Memory B cell (primary cell): Measurements from ENCODE around the gene WDR91.

Source experiments
- ATAC-seq: fragments of 150-1000 bp; cut with Tn5 transposase; 2 replicates; pipeline ENCODE4 v1.10.0; 2021; ENCODE audit warnings: low read depth, mild to moderate bottlenecking, moderate library complexity
- DNase-seq, 2 donors: peaks; one replicate each; pipeline ENCODE4 v3.0.0; 2022; ENCODE audit warnings: low spot score in 2 of 2
- H3K27ac Mint-ChIP-seq: one replicate; pipeline ENCODE4 v1.8.0; 2022; ENCODE audit warnings: mild to moderate bottlenecking, moderate library complexity, mixed read lengths
- H3K27me3 Mint-ChIP-seq: one replicate; pipeline ENCODE4 v1.8.0; 2022; ENCODE audit warnings: mixed read lengths
- H3K36me3 Mint-ChIP-seq: one replicate; pipeline ENCODE4 v1.8.0; 2022; ENCODE audit warnings: mild to moderate bottlenecking, mixed read lengths
- H3K4me1 Mint-ChIP-seq: one replicate; pipeline ENCODE4 v1.8.0; 2022; ENCODE audit warnings: mixed read lengths
- H3K4me3 Mint-ChIP-seq: one replicate; pipeline ENCODE4 v1.8.0; 2022; ENCODE audit warnings: mild to moderate bottlenecking, moderate library complexity, mixed read lengths
- H3K9me3 Mint-ChIP-seq: one replicate; pipeline ENCODE4 v1.8.0; 2022; ENCODE audit warnings: mixed read lengths

WDR91 gene

GRCh38 chr7:135197906-135198655 is 13.2 kb downstream of the WDR91 start:
- ATAC-seq: no peak
- no peak overlapping the region for H3K27ac Mint-ChIP-seq
- peaks cover 45% of the 10 kb centered on the region for H3K36me3 Mint-ChIP-seq
- no peak overlapping the region for H3K4me3 Mint-ChIP-seq
- no peak for DNase-seq
- no peaks in the 10 kb centered on the region for H3K27me3 Mint-ChIP-seq
- H3K9me3 Mint-ChIP-seq: no peaks in the 10 kb centered on the region
- H3K4me1 Mint-ChIP-seq: peaks cover 5% of the 10 kb centered on the region

GRCh38 chr7:135197343-135197742 is 14.0 kb downstream of the WDR91 start:
- peaks cover 49% of the 10 kb centered on the region for H3K36me3 Mint-ChIP-seq
- peaks cover 4% of the 10 kb centered on the region for H3K4me1 Mint-ChIP-seq
- DNase-seq (no peak), ATAC-seq (no peak)
- H3K27me3 Mint-ChIP-seq: no peaks in the 10 kb centered on the region
- no peaks in the 10 kb centered on the region for H3K9me3 Mint-ChIP-seq
- H3K27ac Mint-ChIP-seq: no peak overlapping the region
- H3K4me3 Mint-ChIP-seq: no peak overlapping the region

DNA sequence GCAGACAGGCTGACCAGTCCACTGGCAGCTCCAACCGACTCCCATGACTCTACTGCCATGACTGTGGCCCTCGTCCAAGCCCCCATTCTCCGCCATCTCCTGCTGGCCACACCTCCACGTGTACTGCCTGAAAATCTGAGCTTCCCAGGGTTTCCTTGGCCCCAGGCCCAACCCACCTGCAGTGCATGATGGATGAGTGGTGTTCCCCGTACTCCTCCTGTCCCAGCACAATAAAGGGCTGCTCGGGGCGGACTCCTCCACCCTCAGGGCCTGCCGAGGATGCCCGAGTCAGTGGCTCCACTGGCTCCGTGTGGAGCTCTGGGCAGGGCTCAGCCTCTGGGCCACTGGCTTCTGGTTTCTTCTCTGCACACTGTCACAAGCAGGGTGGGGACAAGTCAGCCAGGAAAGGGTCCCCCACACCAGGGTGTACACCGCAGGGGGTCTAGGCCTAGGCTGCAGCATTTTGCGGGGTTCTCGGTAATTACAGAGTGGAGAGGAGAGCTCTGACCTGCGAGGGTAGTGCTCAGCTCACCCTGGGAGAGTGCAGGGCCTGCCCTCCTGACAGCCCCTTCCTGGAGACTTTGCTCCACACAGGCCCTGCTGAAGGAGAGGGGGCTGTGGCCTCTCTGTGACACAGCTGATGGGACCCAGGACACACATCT is 15.2 kb downstream of the WDR91 start:
- no peak for DNase-seq
- peaks cover 49% of the 10 kb centered on the region for H3K36me3 Mint-ChIP-seq
- no peak overlapping the region for H3K4me3 Mint-ChIP-seq
- ATAC-seq: no peak
- no peaks in the 10 kb centered on the region for H3K9me3 Mint-ChIP-seq
- no peak overlapping the region for H3K27ac Mint-ChIP-seq
- no peaks in the 10 kb centered on the region for H3K27me3 Mint-ChIP-seq
- no peaks in the 10 kb centered on the region for H3K4me1 Mint-ChIP-seq

- Mint-ChIP-seq H3K4me1 (peaks cover 6% of the 10 kb centered on the region), H3K27ac (no peak overlapping the region), H3K36me3 (peaks cover 49% of the 10 kb centered on the region), H3K9me3 (no peaks in the 10 kb centered on the region), H3K27me3 (no peaks in the 10 kb centered on the region), H3K4me3 (no peak overlapping the region)
- no peak for DNase-seq
- no peak for ATAC-seq
These were observed 16.2 kb downstream of the WDR91 start for GRCh38 chr7:135195156-135195555.

DNA sequence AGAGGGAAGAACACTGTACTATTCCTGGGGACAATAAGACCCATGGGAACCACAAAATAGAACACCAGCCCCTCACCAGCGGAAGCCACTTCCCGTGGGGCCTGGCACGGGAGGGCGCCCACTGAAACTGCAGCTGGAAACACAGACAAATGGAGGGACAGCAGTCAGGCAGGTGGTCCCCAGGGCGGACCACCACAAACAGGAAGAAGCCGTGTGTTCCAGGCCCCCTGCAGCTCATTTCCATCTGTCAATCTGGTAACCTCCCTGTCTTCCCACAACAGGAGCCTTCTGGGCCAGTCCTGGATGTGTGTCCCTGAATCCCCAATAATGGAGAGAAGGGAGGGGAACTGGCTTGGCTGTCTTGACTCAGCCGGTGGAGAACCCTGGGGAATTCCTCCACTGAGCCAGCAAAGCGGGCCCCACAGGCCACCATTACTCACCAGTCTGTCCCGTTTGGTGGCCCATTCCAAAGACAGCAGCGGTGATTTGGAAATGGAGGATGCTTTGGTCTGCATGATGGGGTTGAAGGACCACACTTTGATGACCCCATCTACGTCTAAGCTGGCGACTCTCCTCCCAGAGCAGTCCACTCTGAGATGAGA is 16.7 kb downstream of the WDR91 start:
- peaks cover 51% of the 10 kb centered on the region for H3K36me3 Mint-ChIP-seq
- no peaks in the 10 kb centered on the region for H3K9me3 Mint-ChIP-seq
- peaks cover 7% of the 10 kb centered on the region for H3K4me1 Mint-ChIP-seq

DNA sequence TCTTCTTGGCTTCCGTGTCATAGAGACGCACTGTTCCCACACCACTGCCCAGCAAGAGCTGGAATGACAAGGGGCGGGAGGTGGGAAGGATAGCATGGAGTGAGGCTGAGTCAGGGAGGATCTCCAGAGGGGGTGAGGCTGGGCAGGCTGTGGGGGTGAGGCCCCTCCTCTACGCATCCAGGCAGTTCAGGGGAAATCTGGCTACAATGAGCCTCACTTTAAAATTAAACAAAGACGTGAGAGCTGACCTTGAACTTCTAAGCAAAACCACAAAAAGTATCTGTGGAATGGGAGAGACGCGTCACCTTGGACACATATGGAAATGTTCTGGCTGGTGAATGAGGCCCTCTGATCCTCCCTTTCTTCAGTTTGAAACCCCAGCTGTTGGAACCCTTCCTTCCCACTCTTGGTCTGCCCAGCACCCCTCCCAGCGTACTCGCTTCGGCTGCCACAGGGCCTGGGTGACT is 17.7 kb downstream of the WDR91 start:
- ATAC-seq (no peak), DNase-seq (no peak)
- Mint-ChIP-seq H3K4me3 (no peak overlapping the region), H3K27ac (peak overlapping the region; percentile 60), H3K36me3 (peaks cover 51% of the 10 kb centered on the region), H3K9me3 (no peaks in the 10 kb centered on the region), H3K27me3 (no peaks in the 10 kb centered on the region), H3K4me1 (peaks cover 12% of the 10 kb centered on the region)

More for the DNA sequence above, 16.7 kb downstream of the WDR91 start:
- no peaks in the 10 kb centered on the region for H3K27me3 Mint-ChIP-seq
- no peak overlapping the region for H3K4me3 Mint-ChIP-seq
- ATAC-seq (no peak), DNase-seq (no peak)
- H3K27ac Mint-ChIP-seq: no peak overlapping the region

- Mint-ChIP-seq H3K4me1 (peaks cover 13% of the 10 kb centered on the region), H3K4me3 (no peak overlapping the region), H3K36me3 (peaks cover 54% of the 10 kb centered on the region), H3K9me3 (no peaks in the 10 kb centered on the region), H3K27ac (peak overlapping the region; percentile 60), H3K27me3 (no peaks in the 10 kb centered on the region)
- ATAC-seq (no peak), DNase-seq (no peak)
These were observed 18.3 kb downstream of the WDR91 start for GRCh38 chr7:135192914-135193536.

GRCh38 chr7:135190703-135191102 is 20.6 kb downstream of the WDR91 start:
- ATAC-seq (no peak), DNase-seq (no peak)
- Mint-ChIP-seq H3K4me1 (peaks cover 14% of the 10 kb centered on the region), H3K4me3 (no peak overlapping the region), H3K9me3 (no peaks in the 10 kb centered on the region), H3K27me3 (no peaks in the 10 kb centered on the region), H3K36me3 (peaks cover 58% of the 10 kb centered on the region), H3K27ac (peak overlapping the region; percentile 4)

DNA sequence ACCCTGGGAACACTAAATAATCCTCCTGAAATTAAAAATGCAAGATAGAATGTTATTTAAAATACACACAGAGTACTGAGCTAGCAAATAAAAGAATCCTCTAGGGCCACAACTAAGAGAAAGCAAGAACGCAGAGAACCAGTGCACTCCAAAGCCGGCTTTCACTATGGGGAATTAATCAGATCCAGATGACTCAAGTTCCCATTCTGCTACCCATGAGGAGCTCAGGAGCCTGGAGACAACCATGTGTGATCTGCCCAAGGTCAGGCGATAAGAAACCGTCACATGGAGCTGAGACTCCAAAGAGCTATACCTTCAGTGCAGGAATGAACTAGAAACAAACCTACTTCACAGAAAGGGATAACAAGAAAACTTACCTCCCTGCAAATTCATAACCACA is 21.4 kb downstream of the WDR91 start:
- no peak for ATAC-seq
- Mint-ChIP-seq H3K9me3 (no peaks in the 10 kb centered on the region), H3K36me3 (peaks cover 60% of the 10 kb centered on the region), H3K4me3 (no peak overlapping the region), H3K27me3 (no peaks in the 10 kb centered on the region), H3K27ac (peak overlapping the region; percentile 4), H3K4me1 (peaks cover 14% of the 10 kb centered on the region)
- DNase-seq: no peak

GRCh38 chr7:135189221-135189662 is 22.1 kb downstream of the WDR91 start:
- Mint-ChIP-seq H3K27ac (peak overlapping the region; percentile 45), H3K27me3 (no peaks in the 10 kb centered on the region), H3K36me3 (peaks cover 64% of the 10 kb centered on the region), H3K4me3 (no peak overlapping the region), H3K9me3 (no peaks in the 10 kb centered on the region), H3K4me1 (peaks cover 14% of the 10 kb centered on the region)
- DNase-seq (no peak), ATAC-seq (no peak)

GRCh38 chr7:135188298-135188984 is 22.9 kb downstream of the WDR91 start:
- Mint-ChIP-seq H3K27me3 (no peaks in the 10 kb centered on the region), H3K4me3 (no peak overlapping the region), H3K36me3 (peaks cover 64% of the 10 kb centered on the region), H3K27ac (peak overlapping the region; percentile 80), H3K9me3 (peaks cover 3% of the 10 kb centered on the region), H3K4me1 (peaks cover 14% of the 10 kb centered on the region)
- DNase-seq (peak in 1 of 2 donors; percentile 37), ATAC-seq (peak; percentile 94)

GRCh38 chr7:135186841-135187253 is 24.5 kb downstream of the WDR91 start:
- no peak overlapping the region for H3K4me3 Mint-ChIP-seq

DNA sequence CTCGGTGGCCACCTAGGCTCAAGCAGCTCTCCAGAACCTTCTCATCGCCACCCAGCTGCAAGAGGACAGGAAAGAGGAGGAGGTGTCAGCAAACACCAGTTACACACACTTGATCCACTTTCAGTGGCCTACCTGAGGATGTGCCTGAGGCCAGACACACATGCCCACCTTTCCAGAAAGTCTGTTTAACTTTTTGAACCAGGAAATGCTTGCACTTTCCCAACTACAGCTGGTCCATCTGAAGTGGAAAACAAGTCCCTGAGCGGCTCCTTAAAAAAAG is 25.1 kb downstream of the WDR91 start:
- H3K9me3 Mint-ChIP-seq: peaks cover 9% of the 10 kb centered on the region
- peak overlapping the region; percentile 57 for H3K27ac Mint-ChIP-seq
- no peak for ATAC-seq
- DNase-seq: no peak
- H3K4me3 Mint-ChIP-seq: no peak overlapping the region
- peaks cover 14% of the 10 kb centered on the region for H3K4me1 Mint-ChIP-seq
- H3K36me3 Mint-ChIP-seq: peaks cover 67% of the 10 kb centered on the region
- no peaks in the 10 kb centered on the region for H3K27me3 Mint-ChIP-seq

More at GRCh38 chr7:135186841-135187253, 24.5 kb downstream of the WDR91 start:
- peak overlapping the region; percentile 57 for H3K27ac Mint-ChIP-seq
- peak; percentile 28 for ATAC-seq
- no peak for DNase-seq
- peaks cover 66% of the 10 kb centered on the region for H3K36me3 Mint-ChIP-seq
- H3K9me3 Mint-ChIP-seq: peaks cover 4% of the 10 kb centered on the region
- peaks cover 14% of the 10 kb centered on the region for H3K4me1 Mint-ChIP-seq
- H3K27me3 Mint-ChIP-seq: no peaks in the 10 kb centered on the region
